ENCODE results near the gene NEK4.
A peak's percentile ranks its signal among the peaks of the same experiment; 100 is the strongest.

NEK4 gene

DNA sequence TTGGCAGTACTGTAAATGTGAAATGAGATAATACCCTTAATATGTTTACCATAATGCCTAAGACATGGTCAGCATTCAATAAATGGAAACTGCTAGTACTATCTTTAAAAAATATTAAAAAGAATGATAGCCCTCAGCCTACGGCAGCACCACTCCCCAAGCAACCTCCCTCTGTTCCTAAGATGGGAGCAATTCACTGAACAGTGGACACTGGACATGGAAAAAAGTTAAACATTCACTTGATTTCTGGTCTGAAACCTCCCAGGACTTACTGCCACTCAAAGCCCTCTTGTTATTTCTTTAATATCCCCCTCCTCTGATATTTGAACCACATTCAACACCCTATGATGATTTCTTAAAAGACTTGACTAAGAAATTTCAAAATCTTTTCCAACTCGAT, 27.0 kb downstream of the NEK4 start:
- no CpG with 5 or more reads among the region's 2 CpGs for WGBS (ENCODE audit: extremely low coverage, insufficient coverage, low lambda C conversion rate)

DNA sequence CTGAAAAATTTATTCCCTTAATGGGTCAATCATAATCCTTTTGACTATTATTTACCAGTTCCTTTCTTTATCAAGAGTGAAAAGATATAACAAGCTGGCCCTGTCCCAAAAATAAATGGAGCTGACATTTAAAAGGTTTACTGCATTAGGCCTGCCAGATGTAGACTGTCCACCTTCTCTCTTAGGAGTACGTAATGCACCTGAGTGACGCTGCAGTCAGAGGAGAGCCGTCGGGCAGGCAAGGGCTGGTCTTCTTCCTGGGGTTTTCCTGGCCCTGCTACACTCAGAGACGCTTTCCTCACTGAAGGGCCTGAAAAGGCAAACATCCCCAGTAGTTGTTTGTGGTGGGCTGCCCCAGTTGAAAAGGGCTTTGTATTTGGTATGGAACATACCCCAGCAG, 27.6 kb downstream of the NEK4 start:
- WGBS (ENCODE audit: extremely low coverage, insufficient coverage, low lambda C conversion rate): no CpG with 5 or more reads among the region's 5 CpGs
- H3K27me3 ChIP-seq (ENCODE audit: insufficient read depth, low read length, poor library complexity): no peaks in the 10 kb centered on the region
- no peak overlapping the region for H3K4me2 ChIP-seq (ENCODE audit: low read length)
- no peaks in the 10 kb centered on the region for H3K4me1 ChIP-seq (ENCODE audit: control insufficient read depth, low read depth, low read length)
- H4K8ac ChIP-seq (ENCODE audit: low read depth, low read length): no peak overlapping the region
- no peak for DNase-seq
- H3K9ac ChIP-seq (ENCODE audit: low read length): no peak overlapping the region
- no peak overlapping the region for H3K27ac ChIP-seq (ENCODE audit: low read depth, low read length)
- no peak overlapping the region for H3K4ac ChIP-seq (ENCODE audit: low read depth, low read length)
- H3K23ac ChIP-seq (ENCODE audit: low read length): no peak overlapping the region
- H3K36me3 ChIP-seq (ENCODE audit: control insufficient read depth, insufficient read depth, low read length): peaks cover 3% of the 10 kb centered on the region
- H2BK5ac ChIP-seq (ENCODE audit: low read length): no peak overlapping the region
- no peaks in the 10 kb centered on the region for H3K79me1 ChIP-seq (ENCODE audit: low read length)
- no peak overlapping the region for H3K18ac ChIP-seq (ENCODE audit: low read length)
- no peak overlapping the region for H3K4me3 ChIP-seq (ENCODE audit: low read length)
- H3K56ac ChIP-seq (ENCODE audit: low read length): no peak overlapping the region
- no peak overlapping the region for H4K5ac ChIP-seq (ENCODE audit: low read length)
- H2BK120ac ChIP-seq (ENCODE audit: low read depth, low read length): no peak overlapping the region
- no peak overlapping the region for H2AK5ac ChIP-seq (ENCODE audit: low read length)
- no peak overlapping the region for H2BK15ac ChIP-seq (replicated peaks; ENCODE audit: low read depth)
- H3K79me2 ChIP-seq (ENCODE audit: control insufficient read depth, insufficient read depth, low read length): no peaks in the 10 kb centered on the region

More for the DNA sequence above, 27.0 kb downstream of the NEK4 start:
- Histone ChIP-seq H4K5ac (ENCODE audit: low read length) (no peak overlapping the region), H3K4ac (ENCODE audit: low read depth, low read length) (no peak overlapping the region), H3K4me3 (ENCODE audit: low read length) (no peak overlapping the region), H3K4me1 (ENCODE audit: control insufficient read depth, low read depth, low read length) (no peaks in the 10 kb centered on the region), H3K27me3 (ENCODE audit: insufficient read depth, low read length, poor library complexity) (no peaks in the 10 kb centered on the region), H3K36me3 (ENCODE audit: control insufficient read depth, insufficient read depth, low read length) (peaks cover 3% of the 10 kb centered on the region), H3K27ac (ENCODE audit: low read depth, low read length) (no peak overlapping the region), H2BK15ac (replicated peaks; ENCODE audit: low read depth) (no peak overlapping the region), H3K79me1 (ENCODE audit: low read length) (no peaks in the 10 kb centered on the region), H3K4me2 (ENCODE audit: low read length) (no peak overlapping the region), H4K8ac (ENCODE audit: low read depth, low read length) (no peak overlapping the region), H3K79me2 (ENCODE audit: control insufficient read depth, insufficient read depth, low read length) (no peaks in the 10 kb centered on the region), H2BK5ac (ENCODE audit: low read length) (no peak overlapping the region), H3K9ac (ENCODE audit: low read length) (no peak overlapping the region), H3K18ac (ENCODE audit: low read length) (no peak overlapping the region), H3K23ac (ENCODE audit: low read length) (no peak overlapping the region), H3K56ac (ENCODE audit: low read length) (no peak overlapping the region), H2BK120ac (ENCODE audit: low read depth, low read length) (no peak overlapping the region), H2AK5ac (ENCODE audit: low read length) (no peak overlapping the region)
- no peak for DNase-seq

DNA sequence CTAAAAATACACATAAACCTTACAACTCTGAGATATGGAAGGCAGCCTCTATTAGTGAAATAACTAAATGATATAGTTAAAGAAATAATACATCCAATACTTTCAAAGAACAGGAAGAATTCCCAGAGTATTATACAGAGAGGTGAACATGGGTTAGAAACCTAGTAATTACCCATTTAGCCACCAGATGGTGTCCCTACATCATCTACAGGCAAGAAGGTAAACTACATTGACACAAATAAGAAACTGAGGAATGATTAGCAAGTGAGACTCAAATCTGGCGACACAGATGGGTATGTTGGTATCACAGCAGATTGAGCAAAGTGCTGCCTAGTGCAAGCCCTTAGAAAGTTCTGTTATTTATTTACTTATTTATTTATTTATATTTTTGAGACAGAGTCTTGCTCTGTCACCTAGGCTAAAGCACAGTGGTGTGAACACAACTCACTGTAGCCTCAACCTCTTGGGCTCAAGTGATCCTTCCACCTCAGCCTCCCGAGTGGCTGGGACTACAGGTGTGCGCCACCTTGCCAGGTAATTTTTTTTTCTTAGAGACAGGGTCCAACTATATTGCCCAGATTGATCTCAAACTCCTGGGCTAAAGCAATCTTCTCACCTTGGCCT, 28.2 kb downstream of the NEK4 start:
- Histone ChIP-seq H3K27me3 (ENCODE audit: insufficient read depth, low read length, poor library complexity) (no peaks in the 10 kb centered on the region), H3K4me3 (ENCODE audit: low read length) (no peak overlapping the region), H2BK120ac (ENCODE audit: low read depth, low read length) (no peak overlapping the region), H3K4ac (ENCODE audit: low read depth, low read length) (no peak overlapping the region), H3K18ac (ENCODE audit: low read length) (no peak overlapping the region), H2BK5ac (ENCODE audit: low read length) (no peak overlapping the region), H3K4me2 (ENCODE audit: low read length) (no peak overlapping the region), H3K79me2 (ENCODE audit: control insufficient read depth, insufficient read depth, low read length) (no peaks in the 10 kb centered on the region), H2AK5ac (ENCODE audit: low read length) (no peak overlapping the region), H3K79me1 (ENCODE audit: low read length) (no peaks in the 10 kb centered on the region), H3K9ac (ENCODE audit: low read length) (no peak overlapping the region), H3K4me1 (ENCODE audit: control insufficient read depth, low read depth, low read length) (no peaks in the 10 kb centered on the region), H3K23ac (ENCODE audit: low read length) (no peak overlapping the region), H3K27ac (ENCODE audit: low read depth, low read length) (no peak overlapping the region), H3K36me3 (ENCODE audit: control insufficient read depth, insufficient read depth, low read length) (peaks cover 2% of the 10 kb centered on the region), H2BK15ac (replicated peaks; ENCODE audit: low read depth) (no peak overlapping the region), H4K5ac (ENCODE audit: low read length) (no peak overlapping the region), H3K56ac (ENCODE audit: low read length) (no peak overlapping the region), H4K8ac (ENCODE audit: low read depth, low read length) (no peak overlapping the region)
- WGBS (ENCODE audit: extremely low coverage, insufficient coverage, low lambda C conversion rate): no CpG with 5 or more reads among the region's 3 CpGs
- DNase-seq: peak; percentile 36

DNA sequence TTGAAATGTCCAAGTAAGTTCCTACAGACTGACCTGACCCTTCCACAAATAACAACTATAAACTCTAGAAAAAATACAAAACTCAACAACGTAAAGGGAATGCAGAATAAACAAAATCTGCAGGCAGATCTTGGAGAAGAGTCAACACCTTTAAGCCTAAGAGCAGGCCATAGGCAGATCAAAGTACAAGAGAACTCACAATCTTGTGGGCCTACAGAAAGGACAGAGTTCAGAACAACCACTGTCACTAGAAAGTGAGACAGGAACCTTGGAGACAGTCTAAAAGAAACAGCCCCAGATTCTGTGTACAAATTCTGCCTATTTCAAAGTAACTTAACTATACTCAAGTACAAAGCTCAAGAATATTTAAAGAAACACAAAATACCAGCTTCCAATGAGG, 31.0 kb downstream of the NEK4 start:
- Histone ChIP-seq H3K36me3 (ENCODE audit: control insufficient read depth, insufficient read depth, low read length) (peaks cover 2% of the 10 kb centered on the region), H3K23ac (ENCODE audit: low read length) (no peak overlapping the region), H2BK15ac (replicated peaks; ENCODE audit: low read depth) (no peak overlapping the region), H3K4me3 (ENCODE audit: low read length) (no peak overlapping the region), H3K4me2 (ENCODE audit: low read length) (no peak overlapping the region), H3K56ac (ENCODE audit: low read length) (no peak overlapping the region), H3K9ac (ENCODE audit: low read length) (no peak overlapping the region), H4K5ac (ENCODE audit: low read length) (no peak overlapping the region), H3K18ac (ENCODE audit: low read length) (no peak overlapping the region), H3K4me1 (ENCODE audit: control insufficient read depth, low read depth, low read length) (no peaks in the 10 kb centered on the region), H3K4ac (ENCODE audit: low read depth, low read length) (no peak overlapping the region), H3K79me2 (ENCODE audit: control insufficient read depth, insufficient read depth, low read length) (no peaks in the 10 kb centered on the region), H4K8ac (ENCODE audit: low read depth, low read length) (no peak overlapping the region), H3K79me1 (ENCODE audit: low read length) (no peaks in the 10 kb centered on the region), H2BK5ac (ENCODE audit: low read length) (no peak overlapping the region), H3K27ac (ENCODE audit: low read depth, low read length) (no peak overlapping the region), H2BK120ac (ENCODE audit: low read depth, low read length) (no peak overlapping the region), H3K27me3 (ENCODE audit: insufficient read depth, low read length, poor library complexity) (no peaks in the 10 kb centered on the region), H2AK5ac (ENCODE audit: low read length) (no peak overlapping the region)
- whole genome bisulfite sequencing (ENCODE audit: extremely low coverage, insufficient coverage, low lambda C conversion rate): no CpG with 5 or more reads among the region's 1 CpG
- no peak for DNase-seq

DNA sequence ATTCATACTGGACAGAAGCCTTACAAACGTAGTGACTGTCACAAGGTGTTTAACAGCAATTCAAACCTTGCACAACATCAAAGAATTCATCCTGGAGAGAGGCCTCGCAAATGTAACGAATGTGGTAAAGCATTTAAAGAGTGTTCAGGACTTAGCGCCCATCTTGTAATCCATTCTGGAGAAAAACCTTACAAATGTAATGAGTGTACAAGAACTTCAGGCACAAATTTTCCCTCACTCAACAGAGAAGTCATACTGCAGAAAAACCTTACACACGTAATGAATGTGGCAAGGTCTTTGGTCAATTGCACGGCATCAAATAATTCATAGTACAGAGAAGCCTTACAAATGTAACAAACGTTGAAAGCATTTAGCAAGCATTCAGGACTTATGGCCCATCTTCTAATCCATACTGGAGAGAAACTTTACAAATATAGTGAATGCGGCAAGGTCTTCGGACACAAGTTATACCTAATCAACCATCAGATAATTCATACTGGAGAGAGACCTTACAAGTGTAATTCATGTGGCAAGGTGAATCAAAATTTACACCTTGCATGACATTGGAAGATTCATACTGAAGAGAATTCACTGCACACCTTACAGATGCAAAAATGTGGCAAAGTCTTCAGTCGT, 37.4 kb downstream of the NEK4 start:
- peaks cover 8% of the 10 kb centered on the region for H3K36me3 ChIP-seq (ENCODE audit: control insufficient read depth, insufficient read depth, low read length)
- H3K4me1 ChIP-seq (ENCODE audit: control insufficient read depth, low read depth, low read length): no peaks in the 10 kb centered on the region
- no peak overlapping the region for H2BK120ac ChIP-seq (ENCODE audit: low read depth, low read length)
- H3K4ac ChIP-seq (ENCODE audit: low read depth, low read length): no peak overlapping the region
- H4K5ac ChIP-seq (ENCODE audit: low read length): no peak overlapping the region
- no peak for DNase-seq
- no peak overlapping the region for H3K18ac ChIP-seq (ENCODE audit: low read length)
- no peak overlapping the region for H3K56ac ChIP-seq (ENCODE audit: low read length)
- no peak overlapping the region for H3K23ac ChIP-seq (ENCODE audit: low read length)
- no peak overlapping the region for H4K8ac ChIP-seq (ENCODE audit: low read depth, low read length)
- no peak overlapping the region for H3K9ac ChIP-seq (ENCODE audit: low read length)
- H3K79me2 ChIP-seq (ENCODE audit: control insufficient read depth, insufficient read depth, low read length): no peaks in the 10 kb centered on the region
- H3K27ac ChIP-seq (ENCODE audit: low read depth, low read length): no peak overlapping the region
- H3K27me3 ChIP-seq (ENCODE audit: insufficient read depth, low read length, poor library complexity): no peaks in the 10 kb centered on the region
- H2BK5ac ChIP-seq (ENCODE audit: low read length): no peak overlapping the region
- H2AK5ac ChIP-seq (ENCODE audit: low read length): no peak overlapping the region
- no peak overlapping the region for H2BK15ac ChIP-seq (replicated peaks; ENCODE audit: low read depth)
- WGBS (ENCODE audit: extremely low coverage, insufficient coverage, low lambda C conversion rate): no CpG with 5 or more reads among the region's 10 CpGs
- no peak overlapping the region for H3K4me3 ChIP-seq (ENCODE audit: low read length)
- no peak overlapping the region for H3K4me2 ChIP-seq (ENCODE audit: low read length)
- no peaks in the 10 kb centered on the region for H3K79me1 ChIP-seq (ENCODE audit: low read length)

DNA sequence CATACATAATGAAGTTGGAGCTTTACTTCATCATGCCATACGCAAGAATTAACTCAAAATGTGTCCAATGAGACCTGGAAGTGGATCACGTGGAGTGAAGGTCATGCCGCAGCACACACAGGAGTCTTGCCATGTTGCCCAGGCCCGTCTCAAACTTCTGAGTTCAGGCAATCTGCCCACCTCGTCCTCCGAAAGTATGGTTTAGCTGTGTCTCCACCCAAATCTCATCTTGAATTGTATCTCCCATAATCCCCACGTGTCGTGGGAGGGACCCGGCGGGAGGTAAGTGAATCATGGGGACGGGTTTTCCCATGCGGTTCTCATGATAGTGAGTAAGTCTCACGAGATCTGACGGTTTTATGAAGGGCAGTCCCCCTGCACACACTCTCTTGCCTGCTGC, 39.1 kb downstream of the NEK4 start:
- H4K5ac ChIP-seq (ENCODE audit: low read length): no peak overlapping the region
- no peak overlapping the region for H3K18ac ChIP-seq (ENCODE audit: low read length)
- no peak overlapping the region for H3K27ac ChIP-seq (ENCODE audit: low read depth, low read length)
- no peak overlapping the region for H2BK5ac ChIP-seq (ENCODE audit: low read length)
- no peaks in the 10 kb centered on the region for H3K4me1 ChIP-seq (ENCODE audit: control insufficient read depth, low read depth, low read length)
- H3K4me2 ChIP-seq (ENCODE audit: low read length): no peak overlapping the region
- H3K27me3 ChIP-seq (ENCODE audit: insufficient read depth, low read length, poor library complexity): no peaks in the 10 kb centered on the region
- no peaks in the 10 kb centered on the region for H3K79me1 ChIP-seq (ENCODE audit: low read length)
- H3K23ac ChIP-seq (ENCODE audit: low read length): no peak overlapping the region
- no peak overlapping the region for H3K9ac ChIP-seq (ENCODE audit: low read length)
- H4K8ac ChIP-seq (ENCODE audit: low read depth, low read length): no peak overlapping the region
- H2AK5ac ChIP-seq (ENCODE audit: low read length): no peak overlapping the region
- H3K36me3 ChIP-seq (ENCODE audit: control insufficient read depth, insufficient read depth, low read length): peaks cover 8% of the 10 kb centered on the region
- no peak overlapping the region for H3K4ac ChIP-seq (ENCODE audit: low read depth, low read length)
- no peak for DNase-seq
- H2BK120ac ChIP-seq (ENCODE audit: low read depth, low read length): no peak overlapping the region
- H2BK15ac ChIP-seq (replicated peaks; ENCODE audit: low read depth): no peak overlapping the region
- no CpG with 5 or more reads among the region's 14 CpGs for WGBS (ENCODE audit: extremely low coverage, insufficient coverage, low lambda C conversion rate)
- H3K4me3 ChIP-seq (ENCODE audit: low read length): no peak overlapping the region
- no peak overlapping the region for H3K56ac ChIP-seq (ENCODE audit: low read length)
- H3K79me2 ChIP-seq (ENCODE audit: control insufficient read depth, insufficient read depth, low read length): no peaks in the 10 kb centered on the region
